NCI-H526 (cell line): Measurements from ENCODE around the gene LMF1.
"Not testable (repeated sequence)": the region's sequence is repeated elsewhere in the genome, so short reads cannot be mapped to it uniquely, and the experiment has no call there.

Experiments used
- DNase-seq, 2 experiments: peaks; one replicate each; lab custom pipeline; 2025; lab: John Stamatoyannopoulos, UW

LMF1 gene

DNA sequence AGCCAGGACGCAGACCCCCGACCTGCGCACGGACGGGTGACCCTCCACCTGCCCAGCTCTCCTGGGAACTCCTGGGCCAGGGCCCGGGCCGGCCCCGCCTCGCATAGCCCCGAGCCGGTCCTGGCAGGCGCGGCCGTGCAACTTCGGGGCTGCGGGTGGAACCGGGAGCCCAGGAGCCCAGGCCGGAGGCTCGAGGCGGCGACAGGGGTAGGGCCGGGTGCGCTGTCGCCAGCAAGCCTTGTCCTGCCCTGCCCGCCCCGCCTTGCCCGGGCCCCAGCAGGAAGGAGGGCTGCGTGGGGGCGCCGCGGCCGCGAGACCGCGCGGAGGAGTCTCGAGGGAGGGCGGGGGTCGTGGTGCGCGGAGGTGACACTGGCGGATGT lies 408 bp downstream of the LMF1 start:
- DNase-seq: no peak

DNA sequence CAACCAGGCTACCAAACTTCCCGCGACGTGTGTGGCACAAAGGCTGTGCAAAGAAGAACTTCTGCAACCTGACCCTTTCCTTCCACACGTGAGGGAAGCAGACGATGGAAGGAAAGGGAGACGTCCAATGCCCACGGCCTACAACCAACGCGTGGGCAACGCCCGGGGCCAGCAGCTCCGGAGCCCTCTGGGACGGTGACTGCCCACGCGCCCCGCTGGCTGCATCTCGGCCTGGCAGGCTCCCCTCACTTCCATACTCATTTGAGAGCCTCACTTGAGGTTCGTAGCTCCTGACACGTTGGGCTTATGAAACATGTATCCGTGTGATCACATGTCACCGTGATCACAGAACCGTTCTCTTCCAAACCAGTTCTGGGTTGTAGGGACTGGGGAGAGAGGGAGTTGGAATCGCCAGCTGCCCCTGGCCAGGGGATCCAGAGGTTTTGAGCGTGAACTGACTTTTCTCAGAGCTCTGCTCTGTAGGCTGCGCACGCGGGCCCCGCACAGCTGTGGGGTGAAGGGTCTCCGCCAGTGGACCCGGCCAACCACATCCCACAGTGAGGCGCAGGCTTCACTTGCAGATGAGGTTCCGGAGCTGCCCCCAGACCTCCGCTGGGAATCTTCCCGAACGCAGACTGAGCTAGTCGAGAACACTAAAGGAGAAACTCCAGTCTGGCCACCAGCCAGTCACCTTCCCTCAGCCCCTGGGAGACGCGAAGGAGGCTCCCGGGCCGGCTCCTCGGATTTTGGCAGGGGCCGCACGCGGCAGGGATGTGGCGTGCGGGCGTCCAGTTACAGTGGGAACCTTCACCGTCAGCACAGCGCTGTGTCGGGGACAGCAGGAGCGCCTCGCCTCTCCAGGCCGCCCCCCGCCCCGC lies 1.0 kb downstream of the LMF1 start:
- no peak for DNase-seq

DNA sequence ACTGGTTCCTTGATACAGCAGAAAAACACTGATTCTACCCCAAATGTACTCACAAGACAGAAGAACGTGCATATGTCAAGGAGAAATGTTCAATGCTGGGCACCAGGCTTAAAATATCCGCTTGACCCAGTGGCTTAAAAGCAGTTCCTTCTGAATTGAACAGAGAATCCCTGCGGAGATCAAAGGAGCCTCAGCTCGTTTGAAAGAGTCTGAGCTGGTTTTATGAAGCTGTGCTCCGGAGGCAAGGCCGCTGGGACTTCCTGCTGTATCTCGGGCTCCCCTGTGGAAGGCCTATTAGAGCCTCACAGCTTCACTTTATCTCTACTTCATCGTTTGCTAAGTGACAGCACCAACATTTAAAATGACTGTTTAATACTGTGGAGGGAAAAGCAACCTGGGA lies 2.2 kb downstream of the LMF1 start:
- no peak for DNase-seq

DNA sequence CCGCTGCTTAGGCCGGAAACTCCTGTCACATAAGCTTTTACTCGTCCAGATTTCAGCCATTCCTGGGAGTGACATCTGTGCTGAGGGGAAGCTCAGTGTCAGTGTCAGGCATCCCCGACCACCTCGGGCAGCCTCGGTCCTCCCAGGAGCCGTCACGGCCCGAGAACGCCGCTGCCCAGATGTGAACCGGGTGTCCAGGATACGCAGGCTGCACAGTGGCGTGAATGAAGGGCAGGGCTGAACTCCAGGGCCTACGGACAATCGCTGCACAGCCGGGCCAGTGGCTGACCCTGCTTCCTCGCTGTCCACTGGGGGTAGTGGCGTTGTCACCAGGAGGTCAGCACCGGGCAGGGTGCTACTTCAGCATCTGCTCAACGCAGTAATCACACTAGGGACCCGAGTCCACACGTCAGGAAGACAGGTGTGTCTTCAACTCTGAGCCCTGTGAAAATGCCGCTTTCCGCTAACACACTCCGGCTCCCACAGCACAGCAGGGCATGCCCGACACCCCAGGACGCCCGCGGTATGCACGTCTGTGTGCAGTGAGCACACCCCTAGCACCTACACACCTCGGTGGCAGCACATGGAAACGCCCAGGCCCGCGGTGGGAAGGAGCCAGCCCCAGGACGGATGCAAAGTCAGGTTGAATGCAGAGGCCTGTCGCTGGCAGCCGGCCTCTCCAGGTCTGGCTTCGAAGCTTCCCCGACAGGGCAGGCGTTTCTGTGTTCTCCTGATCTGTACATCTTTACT lies 3.1 kb downstream of the LMF1 start:
- DNase-seq: no peak

DNA sequence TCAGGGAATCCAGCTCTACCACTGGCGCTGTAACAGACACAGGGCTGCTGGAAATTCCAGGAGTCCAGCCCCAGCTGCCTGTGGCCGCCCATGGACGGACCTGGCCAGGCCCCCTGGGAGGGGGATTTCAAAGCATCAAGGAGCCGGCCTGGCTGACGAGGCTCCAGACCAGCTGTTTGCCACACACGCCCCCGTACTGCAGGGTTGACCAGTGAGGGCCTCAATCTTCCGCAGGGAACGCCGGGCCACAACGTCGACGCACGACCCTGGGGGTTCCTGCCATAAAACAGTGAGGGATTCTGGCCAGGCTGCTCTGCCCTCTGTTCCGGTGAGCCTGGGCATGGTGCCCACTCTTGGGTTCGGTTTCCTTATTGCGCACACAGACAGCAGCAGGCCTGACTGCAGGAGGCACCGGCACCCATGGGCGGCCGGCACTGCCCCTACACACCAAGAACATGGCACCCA lies 3.7 kb downstream of the LMF1 start:
- no peak for DNase-seq

DNA sequence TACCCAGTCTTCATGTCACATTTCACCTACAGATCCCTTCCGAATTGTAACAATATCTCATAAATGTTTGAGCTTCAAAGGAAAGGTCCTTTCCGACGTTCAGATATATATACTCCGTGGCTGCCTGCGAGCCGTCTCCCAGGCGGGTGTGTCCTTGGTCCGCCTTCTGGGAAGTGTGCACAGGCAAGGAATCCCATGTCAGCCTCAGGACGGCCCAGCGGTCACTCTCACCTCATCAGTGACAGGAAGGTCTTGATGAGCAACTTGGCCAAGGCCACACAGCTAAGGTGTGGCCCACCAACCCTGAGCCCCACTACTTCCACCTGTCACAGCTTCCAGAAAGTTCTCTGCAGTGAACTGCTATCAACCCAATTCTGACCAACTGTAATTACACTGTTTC lies 4.3 kb downstream of the LMF1 start:
- DNase-seq: no peak

DNA sequence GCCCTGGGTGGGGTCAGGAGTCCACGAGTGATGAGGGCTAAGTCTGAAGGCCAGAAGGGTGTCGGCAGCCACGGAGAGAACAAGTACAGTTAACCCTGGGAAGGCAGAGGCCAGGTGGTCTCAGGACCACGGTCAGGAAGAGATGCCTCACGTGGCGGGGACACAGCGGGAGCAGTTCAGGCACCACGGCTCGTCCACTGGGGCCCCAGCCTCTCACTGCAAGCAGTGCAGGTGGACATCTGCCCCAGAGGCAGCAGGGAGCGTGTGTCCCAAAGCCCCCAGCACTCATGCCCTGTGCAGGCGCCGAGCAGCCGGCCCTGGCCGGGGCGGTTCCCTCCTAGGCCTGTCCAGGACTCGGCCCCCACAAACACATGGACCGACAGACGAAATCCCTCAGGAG lies 4.7 kb downstream of the LMF1 start:
- DNase-seq: no peak

DNA sequence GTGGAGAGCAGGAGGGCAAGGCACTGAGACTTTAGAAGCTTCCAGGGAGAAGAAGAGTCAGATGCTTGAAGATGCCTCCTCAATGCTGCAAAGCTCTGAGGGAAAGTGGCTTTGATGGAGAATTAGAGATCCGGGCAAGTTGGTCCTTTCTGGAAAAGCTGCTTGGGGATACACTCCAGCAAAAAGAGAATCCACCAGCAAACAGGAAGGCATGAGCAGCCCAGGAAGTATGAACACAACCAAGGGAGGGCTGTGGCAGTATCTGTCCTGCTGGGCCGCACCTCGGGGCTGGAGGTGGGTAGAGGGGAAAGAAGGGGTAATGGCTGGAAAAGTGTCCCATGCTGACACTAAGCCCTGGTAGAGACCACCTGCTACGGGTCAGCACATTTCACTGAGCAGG lies 5.3 kb downstream of the LMF1 start:
- no peak for DNase-seq

DNA sequence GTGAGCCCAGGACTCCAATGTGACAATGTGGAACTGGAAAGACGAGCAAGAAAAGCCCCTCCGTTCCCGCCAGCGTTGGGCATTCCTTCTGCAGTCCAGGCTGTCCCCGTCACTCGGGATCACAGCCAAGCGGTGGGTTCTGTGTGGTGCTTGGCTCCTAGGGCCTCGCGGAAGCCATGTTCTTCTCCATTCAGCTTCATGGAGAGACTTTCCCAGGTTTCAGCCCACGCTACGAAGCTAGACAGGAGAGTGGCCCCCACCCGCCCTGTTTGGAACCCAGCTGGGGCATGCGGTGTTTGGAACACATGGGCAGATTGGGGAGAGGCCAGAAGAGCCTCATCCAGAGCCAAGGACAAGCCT lies 5.8 kb downstream of the LMF1 start:
- no peak for DNase-seq

DNA sequence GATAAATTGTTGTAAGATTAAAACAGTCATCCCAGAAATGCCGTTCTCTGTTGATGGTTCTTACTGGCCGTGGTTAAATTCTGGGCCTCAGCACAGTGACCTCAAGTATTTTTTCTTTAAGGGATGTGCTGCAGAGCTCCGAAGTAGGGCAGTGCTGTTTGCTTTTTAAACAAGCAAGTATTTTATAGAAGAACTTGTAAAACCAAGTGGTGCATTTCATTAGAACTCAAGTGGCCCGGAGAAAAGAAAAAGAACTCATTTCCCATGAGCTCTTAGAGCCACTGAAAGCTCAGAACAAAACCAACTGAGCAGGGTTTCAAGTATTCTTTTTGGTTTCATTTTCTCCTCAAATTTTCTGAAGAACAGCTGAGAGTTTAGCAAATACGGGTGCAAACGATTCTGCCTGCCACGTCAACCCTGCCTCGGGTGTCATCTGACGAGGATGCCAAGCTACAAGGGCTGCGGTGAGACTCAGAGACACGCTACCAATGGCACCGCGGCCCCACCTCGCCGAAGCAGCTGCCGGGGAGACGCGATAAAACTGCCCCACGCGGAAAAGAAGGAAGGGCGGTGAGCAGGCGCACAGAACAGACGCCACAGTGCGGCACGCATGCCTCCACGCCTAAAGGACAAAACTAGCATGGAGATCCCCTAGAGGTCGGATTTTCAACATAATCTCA lies 6.3 kb downstream of the LMF1 start:
- DNase-seq: no peak

DNA sequence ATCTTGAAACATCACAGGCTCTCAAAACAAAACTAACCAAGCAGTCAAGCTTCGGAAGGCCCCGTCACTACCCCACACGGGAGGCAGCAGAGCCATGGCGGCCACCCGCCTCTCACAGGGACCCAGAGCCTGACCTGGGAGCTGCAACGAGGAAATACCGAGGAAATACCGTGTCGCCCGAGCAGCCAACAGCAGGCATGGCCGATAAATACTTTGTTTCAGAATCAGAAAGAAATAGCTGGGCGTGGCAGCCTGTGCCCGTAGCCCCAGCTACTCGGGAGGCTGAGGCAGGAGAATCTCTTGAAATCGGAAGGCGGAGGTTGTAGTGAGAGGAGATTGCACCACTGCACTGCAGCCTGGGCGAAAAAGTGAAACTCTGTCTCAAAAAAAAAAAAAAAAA lies 6.9 kb downstream of the LMF1 start:
- DNase-seq: no peak

DNA sequence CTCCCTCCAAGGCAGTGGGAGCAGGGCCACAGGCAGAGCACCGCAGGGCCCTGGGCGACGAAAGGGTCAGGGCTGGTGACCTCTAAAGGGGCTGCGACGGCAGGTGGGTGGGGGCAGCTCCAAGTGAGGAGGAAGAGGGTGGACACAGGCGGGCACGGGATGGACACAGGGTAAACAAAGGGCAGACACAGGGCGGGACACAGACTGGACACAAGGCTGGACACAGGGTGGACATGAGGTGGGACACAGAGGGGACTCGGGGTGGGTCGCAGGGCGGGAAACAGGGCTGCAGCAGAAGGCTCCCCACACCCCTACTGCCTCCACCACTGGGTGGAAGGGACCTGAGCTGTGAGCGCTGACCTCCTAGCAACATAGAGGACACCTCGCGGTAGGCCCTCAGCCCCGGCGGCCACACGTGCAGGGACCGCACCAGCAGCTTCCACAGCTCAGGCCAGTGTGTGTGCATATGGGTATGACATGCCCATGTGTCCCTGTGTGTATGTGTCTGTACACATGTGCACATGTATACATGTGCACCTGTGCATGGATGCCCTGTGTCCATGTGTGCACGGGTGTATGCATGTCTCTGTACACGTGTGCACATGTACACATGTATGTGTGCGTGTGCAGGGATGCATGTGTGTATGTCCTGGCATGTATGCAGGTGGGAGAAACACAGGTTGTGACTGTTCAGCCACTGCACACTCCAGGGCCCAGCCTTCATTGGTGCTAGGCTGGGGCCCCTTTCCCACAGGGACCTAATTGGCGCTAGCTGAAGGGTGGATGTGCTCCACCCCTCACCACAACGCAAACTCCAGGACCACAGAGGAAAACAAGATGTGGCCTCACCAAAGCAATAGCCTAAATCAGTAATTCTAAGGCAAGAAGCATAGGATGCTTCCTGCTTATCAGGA lies 7.6 kb downstream of the LMF1 start:
- no peak for DNase-seq

DNA sequence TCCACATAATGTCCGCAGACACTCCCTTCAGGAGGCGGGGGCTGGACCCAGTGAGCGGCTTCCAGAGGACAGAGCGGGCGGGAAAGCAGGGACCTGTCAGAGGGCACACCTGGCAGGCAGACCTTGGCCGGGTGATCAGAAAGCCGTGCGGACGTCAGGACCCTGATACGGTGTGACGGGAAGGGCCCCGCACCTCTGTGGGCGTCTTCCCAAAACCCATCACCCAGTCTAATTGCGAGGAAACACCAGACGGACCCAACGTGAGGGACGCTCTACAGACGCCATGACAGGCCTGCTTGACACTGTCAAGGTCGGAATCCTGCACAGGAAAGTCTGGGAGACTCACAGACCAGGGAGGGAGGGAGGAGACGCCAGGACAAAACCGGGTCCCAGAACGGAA lies 8.4 kb downstream of the LMF1 start:
- DNase-seq: no peak

DNA sequence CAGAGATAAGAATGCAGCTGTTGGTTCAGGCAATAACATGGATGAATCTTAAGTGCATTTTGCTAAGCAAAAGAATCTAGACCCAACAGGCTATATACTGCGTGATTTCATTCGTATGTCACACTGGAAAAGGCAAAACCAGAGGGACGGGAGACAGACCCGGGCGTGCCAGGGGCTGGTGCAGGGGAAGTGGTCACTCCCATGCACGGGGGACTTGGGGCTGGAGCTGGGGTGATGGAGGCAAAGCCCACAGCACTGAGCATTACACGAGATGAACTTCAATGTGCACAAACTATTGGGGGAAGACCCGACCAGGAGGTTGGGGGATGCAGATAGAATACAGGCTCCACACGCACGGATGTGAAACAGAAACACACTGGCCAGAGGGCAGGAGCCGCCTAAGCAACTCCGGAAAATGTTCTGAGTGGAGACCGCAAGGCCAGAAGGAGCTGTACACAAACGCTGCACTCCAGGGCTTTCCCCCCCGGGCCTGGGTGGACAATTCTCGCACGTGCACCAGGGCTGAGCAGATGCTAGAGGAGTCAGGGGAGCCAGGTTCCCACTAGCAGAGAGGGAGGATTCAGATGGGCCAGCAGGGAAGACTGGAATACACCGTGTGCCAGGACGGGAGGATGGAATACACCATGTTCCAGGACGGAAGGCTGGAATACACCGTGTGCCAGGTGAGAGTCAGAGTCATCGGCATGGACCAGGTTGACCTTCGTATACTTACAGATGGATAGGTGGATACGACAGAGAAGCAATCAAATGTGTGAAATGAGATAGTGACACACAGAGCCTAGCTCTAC lies 11.3 kb downstream of the LMF1 start:
- no peak for DNase-seq

DNA sequence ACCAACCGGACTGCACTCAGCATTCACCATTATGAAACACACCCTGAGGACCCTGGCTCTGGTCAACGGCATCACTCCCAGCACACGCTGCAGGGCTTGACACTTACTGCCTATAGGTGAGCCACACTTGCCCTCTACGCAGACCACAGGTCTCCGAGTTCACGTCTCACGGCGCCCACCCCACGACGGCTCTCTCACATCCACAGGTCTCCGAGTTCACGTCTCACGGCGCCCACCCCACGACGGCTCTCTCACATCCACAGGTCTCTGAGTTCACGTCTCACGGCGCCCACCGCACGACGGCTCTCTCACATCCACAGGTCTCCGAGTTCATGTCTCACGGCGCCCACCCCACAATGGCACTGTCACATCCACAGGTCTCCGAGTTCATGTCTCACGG lies 15.0 kb downstream of the LMF1 start:
- not testable (repeated sequence) for DNase-seq

DNA sequence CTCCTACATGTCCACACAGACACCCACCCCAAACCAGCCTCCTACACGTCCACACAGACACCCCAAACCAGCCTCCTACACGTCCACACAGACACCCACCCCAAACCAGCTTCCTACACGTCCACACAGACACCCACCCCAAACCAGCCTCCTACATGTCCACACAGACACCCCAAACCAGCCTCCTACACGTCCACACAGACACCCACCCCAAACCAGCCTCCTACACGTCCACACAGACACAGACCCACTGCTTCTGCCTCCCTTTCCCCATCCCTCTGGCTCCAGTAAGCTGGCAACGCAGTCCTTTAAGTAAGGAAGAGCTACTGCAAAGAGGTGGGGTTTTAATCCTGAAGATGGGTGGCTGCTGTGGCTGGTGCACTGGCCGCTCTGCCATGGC lies 17.0 kb downstream of the LMF1 start:
- not testable (repeated sequence) for DNase-seq

DNA sequence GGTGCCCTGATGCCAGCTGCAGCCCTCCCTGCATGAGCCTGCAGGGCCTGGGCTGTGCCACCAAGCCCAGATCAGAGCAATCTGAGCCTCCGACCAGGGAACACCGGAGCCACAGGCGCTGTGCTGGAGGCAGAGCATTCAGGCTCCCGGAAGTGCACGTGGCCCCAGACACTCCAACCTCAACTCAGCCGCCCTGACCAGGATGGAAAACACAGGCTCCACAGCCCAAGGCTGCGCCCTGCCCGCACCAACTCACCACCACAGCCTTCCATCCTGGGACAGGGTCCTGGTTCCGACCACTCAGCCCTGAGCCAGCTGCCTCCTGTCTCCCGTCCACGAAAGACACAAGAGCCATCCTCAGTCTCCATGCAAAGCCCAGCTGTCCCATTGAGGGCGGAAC lies 18.5 kb downstream of the LMF1 start:
- DNase-seq: no peak

DNA sequence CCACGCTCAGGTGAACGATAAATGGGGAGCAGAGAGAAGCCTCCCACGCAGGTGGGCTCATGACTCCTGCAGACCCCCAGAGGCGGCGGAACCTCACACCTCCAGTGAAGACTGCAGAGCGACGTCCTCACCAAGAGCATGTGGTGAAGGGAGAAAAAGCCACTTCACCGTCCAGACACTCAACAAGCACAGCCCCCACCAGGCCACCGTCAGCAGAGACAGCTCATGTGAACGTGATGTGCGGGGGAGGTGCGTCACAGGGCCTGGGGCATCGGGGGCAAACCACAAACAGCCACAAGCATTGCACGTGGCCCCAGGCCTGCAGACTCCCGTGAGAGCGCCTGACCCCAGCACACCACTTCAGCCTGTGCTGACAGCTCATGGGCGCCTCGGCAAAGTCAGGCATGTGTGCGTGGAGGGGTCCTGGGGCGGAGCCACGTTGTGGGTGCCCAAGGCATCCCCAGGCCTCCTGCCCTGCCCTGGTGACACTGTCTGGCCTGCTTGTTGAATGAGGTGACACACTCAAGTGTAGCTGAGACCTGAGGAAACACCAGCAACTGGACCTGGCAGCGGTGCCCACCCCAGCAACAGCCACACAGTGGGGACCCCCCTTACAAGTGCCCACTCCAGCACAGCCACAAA lies 19.0 kb downstream of the LMF1 start:
- no peak for DNase-seq

DNA sequence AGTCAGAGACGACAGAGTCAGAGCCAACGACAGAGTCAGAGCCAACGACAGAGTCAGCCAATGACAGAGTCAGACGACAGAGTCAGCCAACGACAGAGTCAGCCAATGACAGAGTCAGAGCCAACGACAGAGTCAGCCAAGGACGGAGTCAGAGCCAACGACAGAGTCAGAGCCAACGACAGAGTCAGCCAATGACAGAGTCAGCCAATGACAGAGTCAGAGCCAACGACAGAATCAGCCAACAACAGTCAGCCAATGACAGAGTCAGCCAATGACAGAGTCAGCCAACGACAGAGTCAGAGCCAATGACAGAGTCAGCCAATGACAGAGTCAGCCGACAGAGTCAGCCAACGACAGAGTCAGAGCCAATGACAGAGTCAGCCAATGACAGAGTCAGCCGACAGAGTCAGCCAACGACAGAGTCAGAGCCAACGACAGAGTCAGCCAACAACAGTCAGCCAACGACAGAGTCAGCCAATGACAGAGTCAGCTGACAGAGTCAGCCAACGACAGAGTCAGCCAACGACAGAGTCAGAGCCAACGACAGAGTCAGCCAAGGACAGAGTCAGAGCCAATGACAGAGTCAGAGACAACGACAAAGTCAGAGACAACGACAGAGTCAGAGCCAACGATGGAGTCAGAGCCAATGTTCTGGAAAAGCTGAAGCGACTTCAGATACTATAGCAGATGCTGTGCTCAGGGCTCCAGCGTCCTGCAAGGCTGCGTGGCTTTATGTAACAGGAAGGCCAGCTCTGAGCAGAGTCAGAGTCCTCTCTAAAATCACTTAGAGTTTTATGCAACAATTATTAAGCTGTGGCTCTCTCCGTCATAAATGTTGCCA lies 19.8 kb downstream of the LMF1 start:
- not testable (repeated sequence) for DNase-seq

DNA sequence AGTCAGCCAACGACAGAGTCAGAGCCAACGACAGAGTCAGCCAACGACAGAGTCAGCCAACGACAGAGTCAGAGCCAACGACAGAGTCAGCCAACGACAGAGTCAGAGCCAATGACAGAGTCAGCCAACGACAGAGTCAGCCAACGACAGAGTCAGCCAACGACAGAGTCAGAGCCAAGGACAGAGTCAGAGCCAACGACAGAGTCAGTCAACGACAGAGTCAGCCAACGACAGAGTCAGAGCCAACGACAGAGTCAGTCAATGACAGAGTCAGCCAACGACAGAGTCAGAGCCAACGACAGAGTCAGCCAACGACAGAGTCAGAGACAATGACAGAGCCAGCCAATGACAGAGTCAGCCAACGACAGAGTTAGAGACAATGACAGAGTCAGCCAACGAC lies 22.0 kb downstream of the LMF1 start:
- DNase-seq: not testable (repeated sequence)
